Stomach (tissue), 9 donors: Measurements from ENCODE around the gene MKNK2. TPM values are rescaled to one million over a fixed set of nuclear protein-coding genes. Genes with fewer than 3 reads are reported as not detected.

ENCODE experiments used
- DNase-seq, 2 donors: peaks; one replicate each; pipeline versions ENCODE4 v3.0.0 to v3.0.0-alpha.2; 2013 to 2019
- H3K27ac ChIP-seq, 5 donors: fragments of 200-600 bp in 4 of 5; sonication (generic) in 4 of 5; one replicate each; pipeline ENCODE4 v1.5.1; 2013 to 2019; ENCODE audit warnings: mild to moderate bottlenecking in 1 of 5, moderate library complexity in 1 of 5
- H3K27me3 ChIP-seq, 3 donors: fragments of 200-600 bp; sonication (generic); one replicate each; pipeline ENCODE4 v1.5.1; 2017 to 2019; ENCODE audit warnings: mixed run types in 1 of 3
- H3K36me3 ChIP-seq, 4 donors: fragments of 200-600 bp; sonication (generic); 1 replicate in 3 of 4; 2 replicates in 1 of 4; pipeline ENCODE4 v1.5.1; 2016 to 2019
- H3K4me1 ChIP-seq, 4 donors: fragments of 200-600 bp; sonication (generic); one replicate each; pipeline ENCODE4 v1.5.1; 2016 to 2019
- H3K4me3 ChIP-seq, 4 donors: fragments of 200-600 bp; sonication (generic) in 3 of 4; one replicate each; pipeline ENCODE4 v1.5.1; 2016 to 2019; ENCODE audit warnings: mild to moderate bottlenecking in 1 of 4
- H3K9me3 ChIP-seq, 4 donors: fragments of 200-600 bp; sonication (generic); one replicate each; pipeline ENCODE4 v1.5.1; 2016 to 2019
- CTCF ChIP-seq, 7 experiments: fragments of 450-650 bp in 4 of 7; fragments of 200-600 bp in 3 of 7; sonication (generic) in 3 of 7; IDR thresholded peaks; one replicate each; pipeline ENCODE4 v1.5.1; 2016 to 2019; ENCODE audit warnings: antibody characterized with exemption in 7 of 7, control low read depth in 2 of 7, mild to moderate bottlenecking in 1 of 7
- EP300 ChIP-seq: sonication (generic); formaldehyde crosslinking; IDR thresholded peaks from one replicate; pipeline ENCODE4 v1.6.1; 2017; ENCODE audit warnings: antibody characterized with exemption
- POLR2A ChIP-seq, 4 donors: fragments of 450-650 bp; IDR thresholded peaks; one replicate each; pipeline ENCODE4 v1.6.1; 2016; ENCODE audit warnings: antibody characterized with exemption in 4 of 4, control low read depth in 2 of 4, mild to moderate bottlenecking in 1 of 4, moderate library complexity in 1 of 4
- POLR2AphosphoS5 ChIP-seq, 3 donors: sonication (generic); formaldehyde crosslinking; IDR thresholded peaks; one replicate each; pipeline ENCODE4 v1.6.1; 2016; ENCODE audit warnings: antibody characterized with exemption in 3 of 3
- WGBS, 5 donors: extraction: QIAGEN DNeasy Blood & Tissue Kit in 3 of 5; methylation state at CpG; one replicate each; pipeline versions ENCODE4 v1.1.5 to v1.1.7; 2013 to 2018; 5-methylcytosine and 5-hydroxymethylcytosine counted together
- intact Hi-C: fragments of 100-400 bp; cut with DNase I; formaldehyde crosslinking; loops from one replicate; pipeline ENCODE4 v1.15.1; 2023; ENCODE audit warnings: low total_unique reads
- polyA plus RNA-seq, 3 donors: library from polyadenylated mRNA; stranded (reverse); fragments of 200-250 nt; gene quantifications; one replicate each; pipeline ENCODE4 v1.2.3, GENCODE V29; 2013
- total RNA-seq, 5 donors: library from RNA; depleted of rRNA; stranded (reverse); fragments of >200 nt; gene quantifications; one replicate each; pipeline versions ENCODE4 v1.1.0 to v1.2.3, GENCODE V29; 2014 to 2016
- donor health status: healthy with polysubstance abuse.
- donor health status: Bipolar disorder and iron deficiency.
- donor health status: healthy.

The MKNK2 gene
- total and polyA plus RNA-seq, 8 donors: 38.7 to 192 (median 113) TPM

- H3K27me3 ChIP-seq: no peaks in the 10 kb centered on the region
- intact Hi-C loops: loop anchor here (5.0 kb wide), 1 partner anchor 50 kb away; no protein-coding TSS in a partner anchor
- no peak overlapping the region for H3K4me3 ChIP-seq
- peaks cover 0 to 4% (median 2%) of the 10 kb centered on the region in 4 donors for H3K9me3 ChIP-seq
- WGBS, 5 donors: 92 to 100% (median 97%) methylated on average over 2 of the region's 2 CpGs
- H3K4me1 ChIP-seq: peaks cover 0 to 13% (median 4%) of the 10 kb centered on the region in 4 donors
- H3K36me3 ChIP-seq: no peaks in the 10 kb centered on the region
- H3K27ac ChIP-seq: no peak overlapping the region
- DNase-seq: no peak
- no peak for TF ChIP-seq POLR2AphosphoS5 (IDR thresholded peaks at IDR 0.05)
- TF ChIP-seq EP300: no peak
- no peak for TF ChIP-seq POLR2A (IDR thresholded peaks at IDR 0.05)
- TF ChIP-seq CTCF (IDR thresholded peaks at IDR 0.05): no peak
These were observed 28.8 kb downstream of the MKNK2 start for GRCh38 chr19:2022289-2022688.

- Histone ChIP-seq H3K36me3 (no peaks in the 10 kb centered on the region), H3K4me3 (no peak overlapping the region), H3K9me3 (peaks cover 0 to 4% (median 2%) of the 10 kb centered on the region in 4 donors), H3K27ac (no peak overlapping the region), H3K4me1 (peaks cover 0 to 12% (median 4%) of the 10 kb centered on the region in 4 donors), H3K27me3 (no peaks in the 10 kb centered on the region)
- intact Hi-C loops: loop anchor here (5.0 kb wide), 1 partner anchor 51 kb away; no protein-coding TSS in a partner anchor
- 61 to 73% (median 65%) methylated on average over 4 of the region's 4 CpGs for WGBS, 5 donors
- TF ChIP-seq CTCF (IDR thresholded peaks at IDR 0.05) (no peak), POLR2A (IDR thresholded peaks at IDR 0.05) (no peak), POLR2AphosphoS5 (IDR thresholded peaks at IDR 0.05) (no peak), EP300 (no peak)
- DNase-seq: no peak
These were observed 29.4 kb downstream of the MKNK2 start for GRCh38 chr19:2021453-2022140.

- no peaks in the 10 kb centered on the region for H3K36me3 ChIP-seq
- DNase-seq: no peak
- H3K27ac ChIP-seq: no peak overlapping the region
- no peaks in the 10 kb centered on the region for H3K9me3 ChIP-seq
- H3K27me3 ChIP-seq: no peaks in the 10 kb centered on the region
- TF ChIP-seq POLR2AphosphoS5 (IDR thresholded peaks at IDR 0.05) (no peak), CTCF (IDR thresholded peaks at IDR 0.05) (no peak)
- intact Hi-C loops: loop anchor here (10.0 kb wide), 1 partner anchor 84 kb away; no protein-coding TSS in a partner anchor
- 91 to 96% (median 93%) methylated on average over 13 of the region's 13 CpGs for whole genome bisulfite sequencing, 5 donors
- no peak overlapping the region for H3K4me3 ChIP-seq
- peaks cover 15 to 33% (median 24%) of the 10 kb centered on the region in 4 donors for H3K4me1 ChIP-seq
These were observed 32.3 kb downstream of the MKNK2 start for GRCh38 chr19:2018752-2019151.

- H3K36me3 ChIP-seq: peaks cover 0 to 10% (median 4%) of the 10 kb centered on the region in 4 donors
- no peaks in the 10 kb centered on the region for H3K9me3 ChIP-seq
- peak overlapping the region; percentile 36 to 95 (median 68) for H3K4me3 ChIP-seq
- H3K27ac ChIP-seq: peak overlapping the region; percentile 41 to 84 (median 68)
- peak; percentile 69 to 91 for DNase-seq
- intact Hi-C loops: loop anchor here (10.0 kb wide), 1 partner anchor 81 kb away; no protein-coding TSS in a partner anchor
- H3K4me1 ChIP-seq: peaks cover 23 to 45% (median 35%) of the 10 kb centered on the region in 4 donors
- TF ChIP-seq POLR2AphosphoS5 (IDR thresholded peaks at IDR 0.05) (no peak), EP300 (no peak), POLR2A (IDR thresholded peaks at IDR 0.05) (no peak), CTCF (IDR thresholded peaks at IDR 0.05) (no peak)
- WGBS, 5 donors: 60 to 68% (median 67%) methylated on average over 18 to 23 of the region's 23 CpGs
- no peaks in the 10 kb centered on the region for H3K27me3 ChIP-seq
These were observed 34.8 kb downstream of the MKNK2 start for GRCh38 chr19:2016041-2016807.
